Neural cell (in vitro differentiated cells): Measurements from ENCODE around the gene ZNF225. TPM values are rescaled to one million over a fixed set of nuclear protein-coding genes. Genes with fewer than 3 reads are reported as not detected.

Experiments used
- H2AFZ ChIP-seq: fragments of 200-600, 300-800 bp; sonication (generic), shearing (Covaris generic); 2 replicates; pipeline ENCODE4 v1.6.0; 2014; ENCODE audit warnings: low read depth, mild to moderate bottlenecking, antibody characterized with exemption, low read length, moderate library complexity
- H3F3A ChIP-seq: fragments of 200-600 bp; shearing (Covaris generic); 2 replicates; pipeline ENCODE4 v1.6.1; 2016; ENCODE audit warnings: mild to moderate bottlenecking, moderate library complexity, mixed read lengths, antibody characterized with exemption, low read length; ENCODE audit not compliant: insufficient read depth, poor library complexity, severe bottlenecking
- H3K27ac ChIP-seq: fragments of 200-600, 300-800 bp; sonication (generic), shearing (Covaris generic); 2 replicates; pipeline ENCODE4 v1.5.1; 2014; ENCODE audit warnings: mild to moderate bottlenecking, low read length, moderate library complexity
- H3K27me3 ChIP-seq: fragments of 300-800, 200-600 bp; sonication (generic), shearing (Covaris generic); 2 replicates; pipeline ENCODE4 v1.6.0; 2014; ENCODE audit warnings: mild to moderate bottlenecking, low read depth, low read length, moderate library complexity; ENCODE audit not compliant: insufficient read depth
- H3K36me3 ChIP-seq: fragments of 300-800, 200-600 bp; sonication (generic), shearing (Covaris generic); 2 replicates; pipeline ENCODE4 v1.5.1; 2014; ENCODE audit warnings: mild to moderate bottlenecking, antibody characterized with exemption, low read length, moderate library complexity; ENCODE audit not compliant: insufficient read depth
- H3K4me2 ChIP-seq: fragments of 300-800, 200-600 bp; sonication (generic), shearing (Covaris generic); 2 replicates; pipeline ENCODE4 v1.6.0; 2014; ENCODE audit warnings: mild to moderate bottlenecking, low read length
- H3K4me3 ChIP-seq: fragments of 300-800, 200-600 bp; sonication (generic), shearing (Covaris generic); 2 replicates; pipeline ENCODE4 v1.5.1; 2014; ENCODE audit warnings: mild to moderate bottlenecking, low read length, moderate library complexity
- H3K79me2 ChIP-seq: fragments of 200-600 bp; shearing (Covaris generic); replicated peaks from 2 replicates; pipeline ENCODE4 v1.6.0; 2014; ENCODE audit warnings: mild to moderate bottlenecking, low read length, moderate library complexity; ENCODE audit not compliant: insufficient read depth
- H3K9ac ChIP-seq: fragments of 300-800, 200-600 bp; sonication (generic), shearing (Covaris generic); 2 replicates; pipeline ENCODE4 v1.6.1; 2016; ENCODE audit warnings: mild to moderate bottlenecking, low read length, mixed read lengths
- H3K9me2 ChIP-seq: fragments of 200-600 bp; shearing (Covaris generic); 2 replicates; pipeline ENCODE4 v1.6.1; 2016; ENCODE audit warnings: mild to moderate bottlenecking, low read length, mixed read lengths; ENCODE audit not compliant: insufficient read depth
- H3K9me3 ChIP-seq: fragments of 200-600, 300-800 bp; sonication (generic), shearing (Covaris generic); 2 replicates; pipeline ENCODE4 v1.6.1; 2016; ENCODE audit warnings: mild to moderate bottlenecking, mixed run types, low read length, moderate library complexity, mixed read lengths
- H4K20me1 ChIP-seq: fragments of 200-600 bp; shearing (Covaris generic); 2 replicates; pipeline ENCODE4 v1.6.1; 2016; ENCODE audit warnings: mild to moderate bottlenecking, mixed run types; ENCODE audit not compliant: insufficient read depth
- CTCF ChIP-seq: fragments of 450-650 bp; IDR thresholded peaks from 2 replicates; pipeline ENCODE4 v1.5.1; 2014; ENCODE audit warnings: antibody characterized with exemption, mild to moderate bottlenecking, moderate library complexity; ENCODE audit not compliant: poor library complexity, severe bottlenecking
- EP300 ChIP-seq: fragments of 450-650 bp; conservative IDR thresholded peaks from 2 replicates; pipeline ENCODE4 v1.6.1; 2014; ENCODE audit warnings: antibody characterized with exemption, mild to moderate bottlenecking, moderate library complexity; ENCODE audit not compliant: poor library complexity, severe bottlenecking
- EZH2 ChIP-seq: fragments of 200-600, 300-800 bp; shearing (Covaris generic), sonication (generic); IDR thresholded peaks from 2 replicates; pipeline ENCODE4 v1.6.1; 2014; ENCODE audit warnings: antibody characterized with exemption, low read length, borderline replicate concordance, mild to moderate bottlenecking; ENCODE audit not compliant: insufficient read depth, poor library complexity, severe bottlenecking
- MXI1 ChIP-seq: fragments of 450-650 bp; conservative IDR thresholded peaks from 2 replicates; pipeline ENCODE4 v1.6.1; 2014; ENCODE audit warnings: antibody characterized with exemption, mild to moderate bottlenecking; ENCODE audit not compliant: poor library complexity, severe bottlenecking
- POLR2AphosphoS5 ChIP-seq: IDR thresholded peaks from 2 replicates; pipeline ENCODE4 v1.6.1; 2012
- RAD21 ChIP-seq: fragments of 450-650 bp; conservative IDR thresholded peaks from 2 replicates; pipeline ENCODE4 v1.6.1; 2014; ENCODE audit warnings: antibody characterized with exemption, mild to moderate bottlenecking, moderate library complexity
- SMC3 ChIP-seq: fragments of 450-650 bp; conservative IDR thresholded peaks from 2 replicates; pipeline ENCODE4 v1.6.1; 2014; ENCODE audit warnings: antibody characterized with exemption, mild to moderate bottlenecking, moderate library complexity; ENCODE audit not compliant: poor library complexity
- TAF1 ChIP-seq: IDR thresholded peaks from 2 replicates; pipeline ENCODE4 v1.6.1; 2012; ENCODE audit warnings: low read depth
- polyA plus RNA-seq: library from polyadenylated mRNA; depleted of rRNA; stranded (reverse); fragments of >200 nt; gene quantifications from 2 replicates; pipeline ENCODE4 v1.2.3, GENCODE V29; 2014
- TF ChIP-seq, protein P1 (sequence below): IDR thresholded peaks from 2 replicates; pipeline ENCODE4 v1.6.1; 2012; ENCODE audit warnings: borderline replicate concordance

The ZNF225 gene
- polyA plus RNA-seq, 1 donor from 2014 or later: 8.5 TPM

- Histone ChIP-seq H3K36me3 (no peaks in the 10 kb centered on the region), H3K79me2 (no peaks in the 10 kb centered on the region), H4K20me1 (no peaks in the 10 kb centered on the region), H3K27me3 (no peaks in the 10 kb centered on the region), H3K4me2 (no peak overlapping the region), H3K9me3 (no peaks in the 10 kb centered on the region), H3K9me2 (no peaks in the 10 kb centered on the region), H3F3A (no peaks in the 10 kb centered on the region), H2AFZ (no peak overlapping the region), H3K4me3 (no peak overlapping the region), H3K9ac (no peak overlapping the region), H3K27ac (no peak overlapping the region)
- no peak for TF ChIP-seq TAF1
- TF ChIP-seq MXI1: no peak
- TF ChIP-seq, protein P1, sequence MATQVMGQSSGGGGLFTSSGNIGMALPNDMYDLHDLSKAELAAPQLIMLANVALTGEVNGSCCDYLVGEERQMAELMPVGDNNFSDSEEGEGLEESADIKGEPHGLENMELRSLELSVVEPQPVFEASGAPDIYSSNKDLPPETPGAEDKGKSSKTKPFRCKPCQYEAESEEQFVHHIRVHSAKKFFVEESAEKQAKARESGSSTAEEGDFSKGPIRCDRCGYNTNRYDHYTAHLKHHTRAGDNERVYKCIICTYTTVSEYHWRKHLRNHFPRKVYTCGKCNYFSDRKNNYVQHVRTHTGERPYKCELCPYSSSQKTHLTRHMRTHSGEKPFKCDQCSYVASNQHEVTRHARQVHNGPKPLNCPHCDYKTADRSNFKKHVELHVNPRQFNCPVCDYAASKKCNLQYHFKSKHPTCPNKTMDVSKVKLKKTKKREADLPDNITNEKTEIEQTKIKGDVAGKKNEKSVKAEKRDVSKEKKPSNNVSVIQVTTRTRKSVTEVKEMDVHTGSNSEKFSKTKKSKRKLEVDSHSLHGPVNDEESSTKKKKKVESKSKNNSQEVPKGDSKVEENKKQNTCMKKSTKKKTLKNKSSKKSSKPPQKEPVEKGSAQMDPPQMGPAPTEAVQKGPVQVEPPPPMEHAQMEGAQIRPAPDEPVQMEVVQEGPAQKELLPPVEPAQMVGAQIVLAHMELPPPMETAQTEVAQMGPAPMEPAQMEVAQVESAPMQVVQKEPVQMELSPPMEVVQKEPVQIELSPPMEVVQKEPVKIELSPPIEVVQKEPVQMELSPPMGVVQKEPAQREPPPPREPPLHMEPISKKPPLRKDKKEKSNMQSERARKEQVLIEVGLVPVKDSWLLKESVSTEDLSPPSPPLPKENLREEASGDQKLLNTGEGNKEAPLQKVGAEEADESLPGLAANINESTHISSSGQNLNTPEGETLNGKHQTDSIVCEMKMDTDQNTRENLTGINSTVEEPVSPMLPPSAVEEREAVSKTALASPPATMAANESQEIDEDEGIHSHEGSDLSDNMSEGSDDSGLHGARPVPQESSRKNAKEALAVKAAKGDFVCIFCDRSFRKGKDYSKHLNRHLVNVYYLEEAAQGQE: no peak
- no peak for TF ChIP-seq EZH2
- TF ChIP-seq CTCF: no peak
- TF ChIP-seq POLR2AphosphoS5: no peak
- TF ChIP-seq EP300: no peak
- TF ChIP-seq RAD21: no peak
- no peak for TF ChIP-seq SMC3
These were observed 21.1 kb upstream of the ZNF225 start for GRCh38 chr19:44092108-44092507.

DNA sequence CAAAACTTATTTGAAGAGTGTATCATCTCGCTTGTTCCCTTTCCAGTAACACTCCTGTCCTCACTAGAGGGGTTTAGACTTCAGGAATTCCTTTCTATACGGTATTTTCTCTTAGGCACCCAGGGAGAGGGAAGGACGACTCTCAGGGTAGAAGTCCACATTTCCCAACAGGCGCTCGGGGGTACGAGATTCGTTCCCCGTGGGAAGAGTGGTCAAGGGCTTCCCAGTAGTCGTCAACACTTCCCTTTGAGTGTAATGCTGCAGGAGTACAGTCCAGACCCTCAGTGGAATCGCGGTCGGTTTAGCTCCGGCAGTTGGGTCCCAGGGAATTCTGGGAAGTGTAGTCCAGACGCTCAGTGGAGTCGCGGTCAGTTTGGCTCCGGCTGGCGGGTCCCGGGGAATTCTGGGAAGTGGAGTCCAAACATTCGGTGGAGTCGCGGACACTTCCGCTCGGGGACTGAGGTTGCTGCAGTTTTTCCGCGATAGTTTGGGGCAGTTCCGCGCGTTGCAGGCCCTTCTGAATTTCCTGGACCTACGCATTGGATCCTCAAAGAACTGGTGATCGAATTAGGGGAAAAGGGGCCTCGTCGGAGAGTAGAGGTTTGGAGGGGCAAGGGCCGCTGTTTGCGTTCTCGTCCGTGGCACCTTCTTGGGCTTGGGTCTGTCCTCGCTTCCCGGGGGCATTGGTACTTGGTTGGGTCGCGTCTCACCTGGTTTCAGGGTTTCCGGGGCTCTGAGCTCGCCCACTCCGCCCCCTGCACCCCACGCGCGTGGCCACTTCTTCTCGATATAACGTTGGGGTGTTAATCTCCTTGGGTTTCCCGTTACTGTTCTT is 19.1 kb upstream of the ZNF225 start, which contains the start of gene ZNF224:
ZNF224 (plus strand) TSS at position 431 of the 835 bp plus-strand sequence. CDS start 3,513 bp downstream, outside the sequence.
- H4K20me1 ChIP-seq: no peaks in the 10 kb centered on the region
- H3K9me3 ChIP-seq: no peaks in the 10 kb centered on the region
- no peaks in the 10 kb centered on the region for H3K27me3 ChIP-seq
- TF ChIP-seq EZH2: no peak
- TF ChIP-seq RAD21: peak; percentile 23
- no peak for TF ChIP-seq CTCF
- TF ChIP-seq, protein P1: no peak
- TF ChIP-seq POLR2AphosphoS5: peak; percentile 43
- peak; percentile 65 for TF ChIP-seq MXI1
- TF ChIP-seq SMC3: no peak
- no peak for TF ChIP-seq EP300
- no peak for TF ChIP-seq TAF1
- H2AFZ ChIP-seq: peak within 1 kb of the TSS; percentile 91
- H3K36me3 ChIP-seq: peaks cover 3% of the 10 kb centered on the region
- H3K9me2 ChIP-seq: no peaks in the 10 kb centered on the region
- H3K79me2 ChIP-seq: no peaks in the 10 kb centered on the region
- peak within 1 kb of the TSS; percentile 91 for H3K4me2 ChIP-seq
- H3K9ac ChIP-seq: peak within 1 kb of the TSS; percentile 55
- no peaks in the 10 kb centered on the region for H3F3A ChIP-seq
- peak within 1 kb of the TSS; percentile 11 for H3K27ac ChIP-seq
- H3K4me3 ChIP-seq: peak within 1 kb of the TSS; percentile 85
